IMR-90 (cell line): ENCODE results near the gene ZNF296.

Experiments
- BHLHE40 ChIP-seq: fragments of 150-350 bp; IDR thresholded peaks from 2 replicates; pipeline ENCODE4 v1.6.1; 2016; ENCODE audit warnings: mild to moderate bottlenecking, low read depth, low read length
- CEBPB ChIP-seq: IDR thresholded peaks from 2 replicates; pipeline ENCODE4 v1.6.1; 2012; ENCODE audit warnings: low read depth, low read length, improper control_type of control experiment
- CHD1 ChIP-seq: IDR thresholded peaks from 2 replicates; pipeline ENCODE4 v1.6.1; 2012; ENCODE audit warnings: low read depth, low read length, improper control_type of control experiment
- FOS ChIP-seq: fragments of 150-350 bp; IDR thresholded peaks from 2 replicates; pipeline ENCODE4 v1.6.1; 2016; ENCODE audit warnings: low read depth, low read length
- MAZ ChIP-seq: IDR thresholded peaks from 2 replicates; pipeline ENCODE4 v1.6.1; 2012; ENCODE audit warnings: low read depth, mild to moderate bottlenecking, low read length, improper control_type of control experiment, moderate library complexity, borderline replicate concordance
- MXI1 ChIP-seq: IDR thresholded peaks from 2 replicates; pipeline ENCODE4 v1.6.1; 2012; ENCODE audit warnings: low read depth, mild to moderate bottlenecking, low read length, moderate library complexity, borderline replicate concordance
- POLR2A ChIP-seq: IDR thresholded peaks from 2 replicates; pipeline ENCODE4 v1.6.1; 2012; ENCODE audit warnings: mild to moderate bottlenecking, low read depth, low read length
- RAD21 ChIP-seq: IDR thresholded peaks from 2 replicates; pipeline ENCODE4 v1.6.1; 2012; ENCODE audit warnings: low read length, improper control_type of control experiment
- RCOR1 ChIP-seq: IDR thresholded peaks from 2 replicates; pipeline ENCODE4 v1.6.1; 2012; ENCODE audit warnings: mild to moderate bottlenecking, low read length, improper control_type of control experiment; ENCODE audit not compliant: insufficient replicate concordance
- RFX5 ChIP-seq: IDR thresholded peaks from 2 replicates; pipeline ENCODE4 v1.8.0; 2012; ENCODE audit warnings: low read depth, mild to moderate bottlenecking, low read length, moderate library complexity
- TF ChIP-seq, protein P1 (sequence below): conservative IDR thresholded peaks from 2 replicates; pipeline ENCODE4 v1.5.1; 2012; ENCODE audit warnings: mild to moderate bottlenecking, low read depth, low read length, improper control_type of control experiment
- TF ChIP-seq, protein P2 (sequence below): fragments of 150-350 bp; IDR thresholded peaks from 2 replicates; pipeline ENCODE4 v1.6.1; 2017; ENCODE audit warnings: mild to moderate bottlenecking, antibody characterized with exemption, low read length, low read depth
- TF ChIP-seq, protein P3 (sequence below): fragments of 150-350 bp; IDR thresholded peaks from 2 replicates; pipeline ENCODE4 v1.6.1; 2016; ENCODE audit warnings: low read depth, mild to moderate bottlenecking, low read length, moderate library complexity, borderline replicate concordance

DNA sequence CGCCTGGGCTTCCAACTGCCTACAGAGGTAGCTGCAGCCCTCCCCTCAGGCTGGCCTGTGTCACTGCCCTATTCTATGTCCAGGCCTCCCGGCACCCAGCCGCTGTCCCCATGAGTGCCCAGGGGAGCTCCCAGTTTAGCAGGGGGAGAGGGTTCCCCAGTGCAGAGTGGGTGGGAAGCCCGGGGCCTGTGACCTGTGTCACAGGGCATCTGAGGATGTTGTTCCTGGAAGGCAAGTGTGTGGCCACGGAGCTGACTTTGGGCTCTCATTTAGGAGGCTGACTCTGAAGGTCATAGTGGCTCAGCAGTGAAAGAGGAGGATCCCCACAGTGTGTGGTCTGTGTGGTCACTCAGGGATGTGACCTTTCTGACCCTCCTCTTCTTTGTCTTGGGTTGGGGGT is 41.8 kb upstream of the ZNF296 start:
- TF ChIP-seq BHLHE40 (no peak), POLR2A (no peak), RAD21 (no peak), CEBPB (no peak), RFX5 (no peak), RCOR1 (no peak), CHD1 (no peak), MXI1 (no peak), MAZ (no peak), FOS (no peak)
- TF ChIP-seq, protein P1, sequence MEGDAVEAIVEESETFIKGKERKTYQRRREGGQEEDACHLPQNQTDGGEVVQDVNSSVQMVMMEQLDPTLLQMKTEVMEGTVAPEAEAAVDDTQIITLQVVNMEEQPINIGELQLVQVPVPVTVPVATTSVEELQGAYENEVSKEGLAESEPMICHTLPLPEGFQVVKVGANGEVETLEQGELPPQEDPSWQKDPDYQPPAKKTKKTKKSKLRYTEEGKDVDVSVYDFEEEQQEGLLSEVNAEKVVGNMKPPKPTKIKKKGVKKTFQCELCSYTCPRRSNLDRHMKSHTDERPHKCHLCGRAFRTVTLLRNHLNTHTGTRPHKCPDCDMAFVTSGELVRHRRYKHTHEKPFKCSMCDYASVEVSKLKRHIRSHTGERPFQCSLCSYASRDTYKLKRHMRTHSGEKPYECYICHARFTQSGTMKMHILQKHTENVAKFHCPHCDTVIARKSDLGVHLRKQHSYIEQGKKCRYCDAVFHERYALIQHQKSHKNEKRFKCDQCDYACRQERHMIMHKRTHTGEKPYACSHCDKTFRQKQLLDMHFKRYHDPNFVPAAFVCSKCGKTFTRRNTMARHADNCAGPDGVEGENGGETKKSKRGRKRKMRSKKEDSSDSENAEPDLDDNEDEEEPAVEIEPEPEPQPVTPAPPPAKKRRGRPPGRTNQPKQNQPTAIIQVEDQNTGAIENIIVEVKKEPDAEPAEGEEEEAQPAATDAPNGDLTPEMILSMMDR = no peak
- TF ChIP-seq, protein P2, sequence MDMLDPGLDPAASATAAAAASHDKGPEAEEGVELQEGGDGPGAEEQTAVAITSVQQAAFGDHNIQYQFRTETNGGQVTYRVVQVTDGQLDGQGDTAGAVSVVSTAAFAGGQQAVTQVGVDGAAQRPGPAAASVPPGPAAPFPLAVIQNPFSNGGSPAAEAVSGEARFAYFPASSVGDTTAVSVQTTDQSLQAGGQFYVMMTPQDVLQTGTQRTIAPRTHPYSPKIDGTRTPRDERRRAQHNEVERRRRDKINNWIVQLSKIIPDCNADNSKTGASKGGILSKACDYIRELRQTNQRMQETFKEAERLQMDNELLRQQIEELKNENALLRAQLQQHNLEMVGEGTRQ = no peak
- TF ChIP-seq, protein P3, sequence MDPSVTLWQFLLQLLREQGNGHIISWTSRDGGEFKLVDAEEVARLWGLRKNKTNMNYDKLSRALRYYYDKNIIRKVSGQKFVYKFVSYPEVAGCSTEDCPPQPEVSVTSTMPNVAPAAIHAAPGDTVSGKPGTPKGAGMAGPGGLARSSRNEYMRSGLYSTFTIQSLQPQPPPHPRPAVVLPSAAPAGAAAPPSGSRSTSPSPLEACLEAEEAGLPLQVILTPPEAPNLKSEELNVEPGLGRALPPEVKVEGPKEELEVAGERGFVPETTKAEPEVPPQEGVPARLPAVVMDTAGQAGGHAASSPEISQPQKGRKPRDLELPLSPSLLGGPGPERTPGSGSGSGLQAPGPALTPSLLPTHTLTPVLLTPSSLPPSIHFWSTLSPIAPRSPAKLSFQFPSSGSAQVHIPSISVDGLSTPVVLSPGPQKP = no peak
